GM12878 (cell line): Measurements from ENCODE around the gene XRN2. TPM values are rescaled to one million over a fixed set of nuclear protein-coding genes. Genes with fewer than 3 reads are reported as not detected.

ENCODE experiments used
- ATAC-seq: fragments of 200-7000 bp; cut with Tn5 transposase; 3 replicates; pipeline ENCODE4 v1.9.1; 2020; ENCODE audit warnings: mild to moderate bottlenecking, moderate library complexity
- BruUV-seq: library from RNA; stranded (reverse); fragments of 400-500 nt; replicated peaks from 2 replicates; lab custom pipeline; 2021; lab: Mats Ljungman, UMichigan
- CTCF ChIA-PET: fragments of 300-600 bp; sonication (Branson Sonifier 250); formaldehyde crosslinking; extraction: SDS; loops from one replicate; lab custom pipeline; 2021; ENCODE audit warnings: inconsistent platforms; lab: Yijun Ruan, JAX
- POLR2A ChIA-PET: fragments of 350-600 bp; formaldehyde crosslinking; extraction: SDS; loops from one replicate; lab custom pipeline; 2021; ENCODE audit warnings: inconsistent platforms; lab: Charles Lee
- RAD21 ChIA-PET: fragments of 300-600 bp; sonication (Branson Sonifier 250); formaldehyde crosslinking; loops from one replicate; lab custom pipeline; 2023; ENCODE audit warnings: antibody characterized with exemption; ENCODE audit not compliant: unreplicated experiment; lab: Charles Lee
- SMC1A ChIA-PET: fragments of 300-600 bp; sonication (Branson Sonifier 250); formaldehyde crosslinking; loops from one replicate; lab custom pipeline; 2023; ENCODE audit not compliant: unreplicated experiment, uncharacterized antibody; lab: Charles Lee
- DNase-seq: peaks from one replicate; pipeline ENCODE4 v3.0.0-alpha.2; 2011; ENCODE audit warnings: low read depth, low spot score
- FAIRE-seq: peaks from 3 replicates; lab custom pipeline; 2011; peaks lifted over from hg19 to GRCh38; lab: Jason Lieb, UNC
- H2AFZ ChIP-seq: 2 replicates; pipeline ENCODE4 v1.6.0; 2011; ENCODE audit warnings: low read depth, low read length, control low read depth; ENCODE audit not compliant: control insufficient read depth
- H3K27ac ChIP-seq: 2 replicates; pipeline ENCODE4 v1.5.1; 2011; ENCODE audit warnings: control low read depth; ENCODE audit not compliant: control insufficient read depth, insufficient read depth
- H3K27me3 ChIP-seq, 2 experiments: replicated peaks in 1 of 2; 2 replicates each; pipeline versions ENCODE4 v1.6.0 to v1.6.1; 2011; ENCODE audit warnings: low read length in 1 of 2; ENCODE audit not compliant: control insufficient read depth in 2 of 2, insufficient read depth in 2 of 2
- H3K36me3 ChIP-seq, 2 experiments: 2 replicates each; pipeline ENCODE4 v1.5.1; 2011; ENCODE audit warnings: low read length in 1 of 2; ENCODE audit not compliant: control insufficient read depth in 2 of 2, insufficient read depth in 2 of 2
- H3K4me1 ChIP-seq: 2 replicates; pipeline ENCODE4 v1.6.1; 2011; ENCODE audit warnings: mild to moderate bottlenecking, low read length, moderate library complexity, mixed read lengths; ENCODE audit not compliant: control insufficient read depth, insufficient read depth
- H3K4me2 ChIP-seq: 2 replicates; pipeline ENCODE4 v1.6.0; 2011; ENCODE audit warnings: control low read depth; ENCODE audit not compliant: control insufficient read depth, insufficient read depth
- H3K4me3 ChIP-seq: fragments of 200-600 bp; sonication (generic); 2 replicates; pipeline ENCODE4 v1.5.1; 2016
- H3K79me2 ChIP-seq: 2 replicates; pipeline ENCODE4 v1.6.0; 2011; ENCODE audit warnings: low read length; ENCODE audit not compliant: control insufficient read depth, insufficient read depth
- H3K9ac ChIP-seq: 2 replicates; pipeline ENCODE4 v1.8.0; 2011; ENCODE audit warnings: low read length, control low read depth, mixed read lengths; ENCODE audit not compliant: control insufficient read depth, insufficient read depth
- H3K9me3 ChIP-seq: replicated peaks from 3 replicates; pipeline ENCODE4 v1.5.1; 2011; ENCODE audit warnings: mild to moderate bottlenecking, low read length; ENCODE audit not compliant: control insufficient read depth, insufficient read depth
- H4K20me1 ChIP-seq: 2 replicates; pipeline ENCODE4 v1.6.0; 2011; ENCODE audit not compliant: control insufficient read depth, insufficient read depth
- CBFB ChIP-seq: IDR thresholded peaks from 2 replicates; pipeline ENCODE4 v1.6.1; 2016; ENCODE audit warnings: antibody characterized with exemption, low read depth
- CBX5 ChIP-seq: sonication (generic); IDR thresholded peaks from 2 replicates; pipeline ENCODE4 v1.6.1; 2016; ENCODE audit warnings: low read depth, moderate library complexity, mild to moderate bottlenecking, inconsistent platforms
- CREB1 ChIP-seq: IDR thresholded peaks from 2 replicates; pipeline ENCODE4 v1.6.1; 2012; ENCODE audit warnings: low read depth, mild to moderate bottlenecking, inconsistent platforms
- ETV6 ChIP-seq, 2 experiments: fragments of 450-650 bp in 1 of 2; IDR thresholded peaks in 1 of 2; conservative IDR thresholded peaks in 1 of 2; 2 replicates each; pipeline ENCODE4 v1.6.1; 2014; ENCODE audit warnings: antibody characterized with exemption in 1 of 2, borderline replicate concordance in 1 of 2, low read depth in 1 of 2, mild to moderate bottlenecking in 1 of 2, moderate library complexity in 1 of 2
- HCFC1 ChIP-seq: fragments of 150-350 bp; IDR thresholded peaks from 2 replicates; pipeline ENCODE4 v1.6.1; 2014; ENCODE audit warnings: low read length
- MLLT1 ChIP-seq: fragments of 450-650 bp; IDR thresholded peaks from 2 replicates; pipeline ENCODE4 v1.6.1; 2016; ENCODE audit warnings: mild to moderate bottlenecking
- PAX8 ChIP-seq: fragments of 450-650 bp; IDR thresholded peaks from 2 replicates; pipeline ENCODE4 v1.6.1; 2017; ENCODE audit warnings: mild to moderate bottlenecking, moderate library complexity
- PKNOX1 ChIP-seq: fragments of 450-650 bp; IDR thresholded peaks from 2 replicates; pipeline ENCODE4 v1.6.1; 2016; ENCODE audit warnings: mild to moderate bottlenecking
- PRDM15 ChIP-seq: fragments of 450-650 bp; formaldehyde crosslinking; IDR thresholded peaks from 2 replicates; pipeline ENCODE4 v1.4.0; 2020; ENCODE audit warnings: mild to moderate bottlenecking, moderate library complexity
- RAD51 ChIP-seq: fragments of 450-650 bp; IDR thresholded peaks from 2 replicates; pipeline ENCODE4 v1.6.1; 2016; ENCODE audit warnings: moderate library complexity, mild to moderate bottlenecking, inconsistent platforms
- TAF1 ChIP-seq: IDR thresholded peaks from 2 replicates; pipeline ENCODE4 v1.6.1; 2011; ENCODE audit warnings: mild to moderate bottlenecking, low read depth, low read length, borderline replicate concordance
- TCF7 ChIP-seq: IDR thresholded peaks from 2 replicates; pipeline ENCODE4 v1.6.1; 2014; ENCODE audit warnings: antibody characterized with exemption, borderline replicate concordance
- ZNF384 ChIP-seq: IDR thresholded peaks from 2 replicates; pipeline ENCODE4 v1.6.1; 2012; ENCODE audit warnings: low read depth, mild to moderate bottlenecking, low read length, improper control_type of control experiment, borderline replicate concordance
- ZNF622 ChIP-seq: fragments of 450-650 bp; IDR thresholded peaks from 2 replicates; pipeline ENCODE4 v1.6.1; 2017; ENCODE audit warnings: mild to moderate bottlenecking, inconsistent platforms
- WGBS: methylation state at CpG from one replicate; pipeline ENCODE4 v1.1.6; 2016; ENCODE audit warnings: low lambda C conversion rate; ENCODE audit not compliant: insufficient replicate concordance, insufficient coverage; ENCODE audit errors: missing lambda C conversion rate; 5-methylcytosine and 5-hydroxymethylcytosine counted together
- in situ Hi-C: fragments of 300-500 bp; cut with MboI; formaldehyde crosslinking; loops from 9 replicates; pipeline ENCODE4 v1.14.3; 2018; ENCODE audit warnings: mixed read lengths
- intact Hi-C: fragments of 100-400 bp; cut with micrococcal nuclease; formaldehyde crosslinking; loops from one replicate; pipeline ENCODE4 v1.14.2; 2022; ENCODE audit not compliant: unreplicated experiment
- polyA plus RNA-seq, 11 experiments: library from polyadenylated mRNA; depleted of rRNA in 4 of 11; unstranded in 6 of 11; stranded (reverse) in 5 of 11; fragments of >200 nt; fragmentation: Nextera tagmentation in 4 of 11; fragmentation: Illumina TruSeq in 1 of 11; extraction: Ambion mirVana in 4 of 11; extraction: Trizol in 1 of 11; gene quantifications; 1 replicate in 1 of 11; 2 replicates in 10 of 11; pipeline versions ENCODE4 v1.2.1 to v1.2.3, GENCODE V29; 2011 to 2016; ENCODE audit warnings: inconsistent platforms in 2 of 11, missing spikeins in 2 of 11, low read depth in 1 of 11
- total RNA-seq, 4 experiments: library from RNA; depleted of rRNA in 3 of 4; stranded (reverse); fragments of >200 nt in 3 of 4; fragmentation: Illumina TruSeq in 1 of 4; extraction: Trizol in 1 of 4; gene quantifications; 2 replicates each; pipeline versions ENCODE4 v1.2.1 to v1.2.3, GENCODE V29; 2013 to 2021

XRN2 gene
- total and polyA plus RNA-seq, 10 of the 15 experiments (the other 5 are each of a cell fraction or from before 2014, with no cell fraction given), result 59.7 to 97.8 (median 75.6) TPM

GRCh38 chr20:21322921-21323331 is 19.8 kb downstream of the XRN2 start (continued):
- TF ChIP-seq CBFB, result no peak

- intact Hi-C loops, result no loop called here
- FAIRE-seq, result no peak
- ChIA-PET POLR2A (no interaction called here), SMC1A (interaction anchor here (0.6 to 1.2 kb wide), 2 partner anchors 19 to 90 kb away, joined by 3 to 5 read pairs; no protein-coding TSS in a partner anchor), CTCF (interaction anchor here (0.6 to 1.0 kb wide), 2 partner anchors 18 to 87 kb away, joined by 5 read pairs; no protein-coding TSS in a partner anchor), RAD21 (interaction anchor here (1.1 kb wide), 1 partner anchor 14 kb away, joined by 3 read pairs; no protein-coding TSS in a partner anchor)
- in situ Hi-C loops, result no loop called here
- H3K4me3 ChIP-seq, result no peak overlapping the region
- no peak for DNase-seq
- no peak for ATAC-seq
- no peak overlapping the region for H3K27ac ChIP-seq
- no peaks in the 10 kb centered on the region for H3K27me3 ChIP-seq
- no peak overlapping the region for H2AFZ ChIP-seq
- no peaks in the 10 kb centered on the region; the same call in 1 of the 2 replicates for H4K20me1 ChIP-seq
- BruUV-seq, result no TSS peak
- peaks cover 4% of the 10 kb centered on the region for H3K9me3 ChIP-seq
- no peaks in the 10 kb centered on the region for H3K4me1 ChIP-seq
- TF ChIP-seq HCFC1, result no peak
- no peak for TF ChIP-seq ETV6 (conservative IDR thresholded peaks at IDR 0.05 in 1 of 2, IDR thresholded peaks at IDR 0.05 in 1 of 2; ENCODE audit: borderline replicate concordance in 1 of 2, low read depth in 1 of 2)
- no peak for TF ChIP-seq CREB1
- no peak for TF ChIP-seq TAF1
- TF ChIP-seq ZNF384, result no peak
- no peak for TF ChIP-seq TCF7
- TF ChIP-seq PKNOX1, result no peak
- no peak for TF ChIP-seq RAD51
- TF ChIP-seq PRDM15, result no peak
- no peak for TF ChIP-seq CBX5
- no peak for TF ChIP-seq MLLT1
- TF ChIP-seq ZNF622, result no peak
- no peak for TF ChIP-seq PAX8
- no peak overlapping the region for H3K4me2 ChIP-seq
- H3K79me2 ChIP-seq, result peaks cover 66% of the 10 kb centered on the region
- WGBS, result 96% methylated on average over 3 of the region's 3 CpGs
- no peak overlapping the region for H3K9ac ChIP-seq
- no peaks in the 10 kb centered on the region; a peak in 1 of 4 replicates for H3K36me3 ChIP-seq
These were observed 20.5 kb downstream of the XRN2 start for GRCh38 chr20:21323640-21324039.
